ENCODE results near the gene ATG4B.

The ATG4B gene

GRCh38 chr2:241615522-241616052 is 21.9 kb upstream of the ATG4B start:
- TF ChIP-seq POLR2A (IDR thresholded peaks at IDR 0.05; ENCODE audit: low read depth, low read length), result no peak
- no peak for TF ChIP-seq TAF1 (IDR thresholded peaks at IDR 0.05; ENCODE audit: borderline replicate concordance, low read depth, low read length)
- TF ChIP-seq POLR2AphosphoS5 (IDR thresholded peaks at IDR 0.05; ENCODE audit: low read depth, low read length), result no peak
- FAIRE-seq (no peak), DNase-seq (ENCODE audit: insufficient read length) (no peak)

DNA sequence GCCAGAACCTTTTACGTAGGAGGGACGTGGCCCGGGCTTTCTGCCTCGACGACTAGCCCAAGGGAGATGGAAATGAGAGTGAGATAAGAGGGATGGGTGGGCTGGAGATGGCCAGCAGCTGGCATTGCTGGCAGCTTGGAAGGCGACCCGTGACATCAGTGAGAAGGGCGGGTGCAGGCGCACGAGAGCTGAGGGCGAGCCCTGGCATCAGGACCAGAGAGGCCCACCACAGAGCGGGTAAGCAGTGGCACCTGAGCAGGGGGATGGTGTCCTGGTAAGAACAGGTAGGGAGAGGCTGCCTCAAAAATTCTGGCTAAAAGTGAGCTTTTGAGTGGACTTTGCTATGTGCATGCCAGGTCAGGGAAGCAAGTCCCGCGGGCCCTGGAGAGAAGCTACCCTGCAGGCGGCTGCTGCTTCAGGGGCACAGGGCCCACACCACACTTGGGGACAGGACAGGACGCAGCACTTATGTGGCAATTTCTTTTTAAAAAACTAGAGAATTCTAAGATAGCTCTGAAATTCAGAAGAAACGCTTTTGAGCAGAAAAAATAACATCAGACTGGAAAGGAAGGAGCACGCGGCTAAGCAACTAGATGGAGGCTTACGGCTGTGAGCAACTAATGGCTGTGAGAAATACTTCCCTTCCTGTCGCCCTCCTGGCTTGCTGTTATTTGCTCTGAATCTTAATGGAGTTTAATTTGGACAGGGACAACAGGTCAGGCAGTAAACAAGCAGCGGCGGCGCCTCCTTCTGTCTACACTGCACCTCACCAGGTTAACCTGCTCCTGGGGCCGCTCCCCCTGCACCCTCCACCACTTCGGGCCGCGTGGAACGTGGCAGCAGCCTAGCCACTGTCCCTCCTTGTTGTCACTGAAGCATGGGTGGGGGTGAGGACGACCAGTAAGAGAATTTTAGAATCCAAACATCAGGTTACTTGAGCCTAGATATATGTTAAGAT is 21.0 kb upstream of the ATG4B start:
- FAIRE-seq (no peak), DNase-seq (ENCODE audit: insufficient read length) (no peak)
- TF ChIP-seq POLR2A (IDR thresholded peaks at IDR 0.05; ENCODE audit: low read depth, low read length) (no peak), TAF1 (IDR thresholded peaks at IDR 0.05; ENCODE audit: borderline replicate concordance, low read depth, low read length) (no peak), POLR2AphosphoS5 (IDR thresholded peaks at IDR 0.05; ENCODE audit: low read depth, low read length) (no peak)

DNA sequence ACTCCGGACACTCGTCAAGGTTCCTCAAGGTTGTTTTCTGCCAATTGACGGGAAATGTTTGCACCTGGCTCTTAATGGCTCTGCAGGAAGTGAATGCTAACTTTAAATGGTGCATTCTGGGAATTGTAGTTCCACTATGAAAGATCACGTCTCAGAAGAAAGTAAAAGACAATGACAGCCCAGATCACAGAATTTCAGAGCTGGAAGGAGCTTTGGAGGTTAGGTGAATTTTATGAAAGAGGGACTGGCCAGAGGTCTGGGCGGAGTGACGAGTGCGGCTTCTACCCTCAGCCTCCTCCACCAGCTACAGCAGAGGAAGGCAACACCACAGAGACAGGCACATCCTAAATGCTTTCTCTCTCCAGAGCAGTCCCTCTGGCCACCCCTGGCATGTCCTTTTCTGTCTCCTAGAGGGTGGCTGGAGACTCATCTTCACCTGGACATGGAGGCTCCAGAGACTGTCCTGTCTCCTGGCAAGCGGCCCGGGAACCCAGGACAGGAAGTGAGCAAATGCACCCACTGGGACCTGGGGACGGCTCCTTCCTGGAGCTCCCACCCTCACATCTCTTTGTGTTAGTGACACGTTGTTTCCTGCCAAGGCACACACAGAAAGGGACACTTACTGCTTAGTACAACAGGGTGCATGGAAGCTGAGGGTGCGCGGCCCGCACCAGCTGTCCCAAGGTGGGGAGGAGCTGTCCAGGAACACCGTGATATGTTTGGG is 19.9 kb upstream of the ATG4B start:
- no peak for DNase-seq (ENCODE audit: insufficient read length)
- peak; percentile 94 for FAIRE-seq
- TF ChIP-seq TAF1 (IDR thresholded peaks at IDR 0.05; ENCODE audit: borderline replicate concordance, low read depth, low read length) (no peak), POLR2A (IDR thresholded peaks at IDR 0.05; ENCODE audit: low read depth, low read length) (peak; percentile 47; the same call in 1 of the 2 replicates), POLR2AphosphoS5 (IDR thresholded peaks at IDR 0.05; ENCODE audit: low read depth, low read length) (0 out of 2 replicates have a peak, but pooled peaks have one; percentile 24)

GRCh38 chr2:241618296-241618805 is 19.1 kb upstream of the ATG4B start:
- FAIRE-seq, result no peak
- no peak for DNase-seq (ENCODE audit: insufficient read length)
- TF ChIP-seq POLR2AphosphoS5 (IDR thresholded peaks at IDR 0.05; ENCODE audit: low read depth, low read length), result no peak
- no peak for TF ChIP-seq POLR2A (IDR thresholded peaks at IDR 0.05; ENCODE audit: low read depth, low read length)
- no peak for TF ChIP-seq TAF1 (IDR thresholded peaks at IDR 0.05; ENCODE audit: borderline replicate concordance, low read depth, low read length)

DNA sequence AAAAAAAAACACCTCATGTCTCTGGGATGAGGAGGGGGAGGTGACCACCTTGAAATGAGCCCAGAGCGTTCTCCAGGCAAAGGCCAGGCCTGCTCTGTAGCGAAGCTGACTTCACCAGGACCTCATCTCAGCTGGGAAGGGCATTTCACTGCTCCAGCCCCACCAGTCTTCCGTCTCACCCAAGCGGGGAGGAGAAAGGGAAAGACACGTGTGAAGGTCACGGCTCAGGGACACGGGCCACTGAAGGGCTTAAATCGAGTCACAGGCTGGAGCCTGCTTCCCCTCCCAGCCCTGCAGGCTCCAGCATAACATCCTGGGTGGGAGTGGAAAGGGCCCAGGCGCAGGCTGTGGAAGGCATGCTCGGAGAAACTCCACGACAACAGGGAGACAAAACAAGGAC is 18.7 kb upstream of the ATG4B start:
- DNase-seq (ENCODE audit: insufficient read length) (no peak), FAIRE-seq (no peak)
- TF ChIP-seq POLR2A (IDR thresholded peaks at IDR 0.05; ENCODE audit: low read depth, low read length) (no peak), POLR2AphosphoS5 (IDR thresholded peaks at IDR 0.05; ENCODE audit: low read depth, low read length) (no peak), TAF1 (IDR thresholded peaks at IDR 0.05; ENCODE audit: borderline replicate concordance, low read depth, low read length) (no peak)

DNA sequence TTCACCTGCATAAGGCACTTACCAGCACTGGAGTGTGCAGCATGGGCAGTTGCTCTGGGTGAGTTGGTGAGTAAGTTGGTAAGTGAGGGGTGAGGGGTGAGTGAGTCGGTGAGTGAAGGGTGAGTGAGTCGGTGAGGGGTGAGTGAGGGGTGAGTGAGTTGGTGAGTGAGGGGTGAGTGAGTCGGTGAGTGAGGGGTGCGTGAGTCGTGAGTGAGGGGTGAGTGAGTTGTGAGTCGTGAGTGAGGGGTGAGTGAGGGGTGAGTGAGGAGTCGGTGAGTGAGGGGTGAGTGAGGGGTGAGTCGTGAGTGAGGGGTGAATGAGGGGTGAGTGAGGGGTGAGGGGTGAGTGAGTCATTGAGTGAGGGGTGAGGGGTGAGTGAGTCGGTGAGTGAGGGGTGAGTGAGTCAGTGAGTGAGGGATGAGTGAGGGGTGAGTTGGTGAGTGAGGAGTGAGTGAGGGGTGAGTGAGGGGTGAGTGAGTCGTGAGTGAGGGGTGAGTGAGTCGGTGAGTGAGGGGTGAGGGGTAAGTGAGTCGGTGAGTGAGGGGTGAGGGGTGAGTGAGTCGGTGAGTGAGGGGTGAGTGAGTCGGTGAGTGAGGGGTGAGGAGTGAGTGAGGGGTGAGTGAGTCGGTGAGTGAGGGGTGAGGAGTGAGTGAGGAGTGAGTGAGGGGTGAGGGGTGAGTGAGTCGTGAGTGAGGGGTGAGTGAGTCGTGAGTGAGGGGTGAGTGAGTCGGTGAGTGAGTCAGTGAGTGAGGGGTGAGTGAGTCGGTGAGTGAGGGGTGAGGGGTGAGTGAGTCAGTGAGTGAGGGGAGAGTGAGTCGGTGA is 17.7 kb upstream of the ATG4B start:
- TF ChIP-seq POLR2AphosphoS5 (IDR thresholded peaks at IDR 0.05; ENCODE audit: low read depth, low read length), result no peak
- no peak for TF ChIP-seq POLR2A (IDR thresholded peaks at IDR 0.05; ENCODE audit: low read depth, low read length)
- TF ChIP-seq TAF1 (IDR thresholded peaks at IDR 0.05; ENCODE audit: borderline replicate concordance, low read depth, low read length), result no peak
- no peak for FAIRE-seq

DNA sequence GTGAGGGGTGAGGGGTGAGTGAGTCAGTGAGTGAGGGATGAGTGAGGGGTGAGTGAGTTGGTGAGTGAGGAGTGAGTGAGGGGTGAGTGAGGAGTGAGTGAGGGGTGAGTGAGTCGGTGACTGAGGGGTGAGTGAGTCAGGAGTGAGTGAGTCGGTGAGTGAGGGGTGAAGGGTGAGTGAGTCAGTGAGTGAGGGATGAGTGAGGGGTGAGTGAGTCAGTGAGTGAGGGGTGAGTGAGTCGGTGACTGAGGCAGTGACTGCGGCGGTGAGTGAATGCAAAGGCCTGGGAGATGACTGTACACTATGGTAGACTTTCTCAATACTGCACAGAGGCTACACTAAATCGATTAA is 17.1 kb upstream of the ATG4B start:
- FAIRE-seq (no peak), DNase-seq (ENCODE audit: insufficient read length) (no peak)
- TF ChIP-seq POLR2AphosphoS5 (IDR thresholded peaks at IDR 0.05; ENCODE audit: low read depth, low read length) (no peak), POLR2A (IDR thresholded peaks at IDR 0.05; ENCODE audit: low read depth, low read length) (no peak), TAF1 (IDR thresholded peaks at IDR 0.05; ENCODE audit: borderline replicate concordance, low read depth, low read length) (no peak)

More for the DNA sequence above, 17.7 kb upstream of the ATG4B start:
- no peak for DNase-seq (ENCODE audit: insufficient read length)

- TF ChIP-seq POLR2AphosphoS5 (IDR thresholded peaks at IDR 0.05; ENCODE audit: low read depth, low read length) (no peak), TAF1 (IDR thresholded peaks at IDR 0.05; ENCODE audit: borderline replicate concordance, low read depth, low read length) (no peak), POLR2A (IDR thresholded peaks at IDR 0.05; ENCODE audit: low read depth, low read length) (no peak)
- no peak for FAIRE-seq
These were observed 9.8 kb upstream of the ATG4B start for GRCh38 chr2:241627675-241628074.

GRCh38 chr2:241629762-241630435 is 7.6 kb upstream of the ATG4B start:
- no peak for DNase-seq (ENCODE audit: insufficient read length)
- TF ChIP-seq POLR2A (IDR thresholded peaks at IDR 0.05; ENCODE audit: low read depth, low read length) (no peak), TAF1 (IDR thresholded peaks at IDR 0.05; ENCODE audit: borderline replicate concordance, low read depth, low read length) (no peak), POLR2AphosphoS5 (IDR thresholded peaks at IDR 0.05; ENCODE audit: low read depth, low read length) (no peak)
- FAIRE-seq, result no peak

More at GRCh38 chr2:241627675-241628074, 9.8 kb upstream of the ATG4B start:
- DNase-seq (ENCODE audit: insufficient read length), result no peak

Measured in GM12892 (cell line).